MM.1S (cell line): ENCODE measurements around the gene DDX20.

ENCODE experiments used
- EZH2 ChIP-seq: fragments of 300-600 bp; sonication (generic); optimal IDR thresholded peaks from 2 replicates; pipeline ENCODE3; 2017; ENCODE audit warnings: low read depth, mild to moderate bottlenecking, antibody characterized with exemption, low read length, mixed read lengths
- EZH2phosphoT487 ChIP-seq: fragments of 300-600 bp; sonication (generic); IDR thresholded peaks from 2 replicates; pipeline ENCODE4 v1.6.1; 2018; ENCODE audit warnings: antibody characterized with exemption, low read length
- TF ChIP-seq, protein P1 (sequence below): fragments of 300-600 bp; sonication (generic); IDR thresholded peaks from 2 replicates; pipeline ENCODE4 v1.5.1; 2016; ENCODE audit warnings: antibody characterized with exemption, low read length, mixed read lengths

GRCh38 chr1:111777301-111777700, 21.6 kb downstream of the DDX20 start:
- TF ChIP-seq, protein P1, sequence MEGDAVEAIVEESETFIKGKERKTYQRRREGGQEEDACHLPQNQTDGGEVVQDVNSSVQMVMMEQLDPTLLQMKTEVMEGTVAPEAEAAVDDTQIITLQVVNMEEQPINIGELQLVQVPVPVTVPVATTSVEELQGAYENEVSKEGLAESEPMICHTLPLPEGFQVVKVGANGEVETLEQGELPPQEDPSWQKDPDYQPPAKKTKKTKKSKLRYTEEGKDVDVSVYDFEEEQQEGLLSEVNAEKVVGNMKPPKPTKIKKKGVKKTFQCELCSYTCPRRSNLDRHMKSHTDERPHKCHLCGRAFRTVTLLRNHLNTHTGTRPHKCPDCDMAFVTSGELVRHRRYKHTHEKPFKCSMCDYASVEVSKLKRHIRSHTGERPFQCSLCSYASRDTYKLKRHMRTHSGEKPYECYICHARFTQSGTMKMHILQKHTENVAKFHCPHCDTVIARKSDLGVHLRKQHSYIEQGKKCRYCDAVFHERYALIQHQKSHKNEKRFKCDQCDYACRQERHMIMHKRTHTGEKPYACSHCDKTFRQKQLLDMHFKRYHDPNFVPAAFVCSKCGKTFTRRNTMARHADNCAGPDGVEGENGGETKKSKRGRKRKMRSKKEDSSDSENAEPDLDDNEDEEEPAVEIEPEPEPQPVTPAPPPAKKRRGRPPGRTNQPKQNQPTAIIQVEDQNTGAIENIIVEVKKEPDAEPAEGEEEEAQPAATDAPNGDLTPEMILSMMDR: no peak
- TF ChIP-seq EZH2phosphoT487 (no peak), EZH2 (no peak)
